ENCODE measurements around the gene TEX28.
"Not testable (repeated sequence)": the region's sequence is repeated elsewhere in the genome, so short reads cannot be mapped to it uniquely, and the experiment has no call there.

GRCh38 chrX:154258711-154259110 lies 36.2 kb downstream of the TEX28 start:
- TF ChIP-seq, protein P1, sequence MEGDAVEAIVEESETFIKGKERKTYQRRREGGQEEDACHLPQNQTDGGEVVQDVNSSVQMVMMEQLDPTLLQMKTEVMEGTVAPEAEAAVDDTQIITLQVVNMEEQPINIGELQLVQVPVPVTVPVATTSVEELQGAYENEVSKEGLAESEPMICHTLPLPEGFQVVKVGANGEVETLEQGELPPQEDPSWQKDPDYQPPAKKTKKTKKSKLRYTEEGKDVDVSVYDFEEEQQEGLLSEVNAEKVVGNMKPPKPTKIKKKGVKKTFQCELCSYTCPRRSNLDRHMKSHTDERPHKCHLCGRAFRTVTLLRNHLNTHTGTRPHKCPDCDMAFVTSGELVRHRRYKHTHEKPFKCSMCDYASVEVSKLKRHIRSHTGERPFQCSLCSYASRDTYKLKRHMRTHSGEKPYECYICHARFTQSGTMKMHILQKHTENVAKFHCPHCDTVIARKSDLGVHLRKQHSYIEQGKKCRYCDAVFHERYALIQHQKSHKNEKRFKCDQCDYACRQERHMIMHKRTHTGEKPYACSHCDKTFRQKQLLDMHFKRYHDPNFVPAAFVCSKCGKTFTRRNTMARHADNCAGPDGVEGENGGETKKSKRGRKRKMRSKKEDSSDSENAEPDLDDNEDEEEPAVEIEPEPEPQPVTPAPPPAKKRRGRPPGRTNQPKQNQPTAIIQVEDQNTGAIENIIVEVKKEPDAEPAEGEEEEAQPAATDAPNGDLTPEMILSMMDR (IDR thresholded peaks at IDR 0.05), result not testable (repeated sequence)
- not testable (repeated sequence) for TF ChIP-seq POLR2AphosphoS5, POLR2A, EP300 (IDR thresholded peaks at IDR 0.05)
